ENCODE measurements around the gene RPGRIP1L.

GRCh38 chr16:53712065-53712464 lies 8.4 kb upstream of the RPGRIP1L start:
- no peak for TF ChIP-seq POLR2AphosphoS5 (IDR thresholded peaks at IDR 0.05)
- no peak for TF ChIP-seq POLR2A (IDR thresholded peaks at IDR 0.05)
- TF ChIP-seq CTCF (IDR thresholded peaks at IDR 0.05): no peak
